NOMO-1 treated with DMSO at 0.1 percent for 48 hours (cell line): Measurements from ENCODE around the gene CCDC88B.

Experiments used
- DNase-seq: peaks from one replicate; lab custom pipeline; 2025; ENCODE audit not compliant: unreplicated experiment; lab: John Stamatoyannopoulos, UW

The CCDC88B gene

GRCh38 chr11:64379817-64380709, 40.1 kb downstream of the CCDC88B start:
- DNase-seq: no peak

GRCh38 chr11:64381350-64381749, 41.3 kb downstream of the CCDC88B start:
- DNase-seq: no peak

DNA sequence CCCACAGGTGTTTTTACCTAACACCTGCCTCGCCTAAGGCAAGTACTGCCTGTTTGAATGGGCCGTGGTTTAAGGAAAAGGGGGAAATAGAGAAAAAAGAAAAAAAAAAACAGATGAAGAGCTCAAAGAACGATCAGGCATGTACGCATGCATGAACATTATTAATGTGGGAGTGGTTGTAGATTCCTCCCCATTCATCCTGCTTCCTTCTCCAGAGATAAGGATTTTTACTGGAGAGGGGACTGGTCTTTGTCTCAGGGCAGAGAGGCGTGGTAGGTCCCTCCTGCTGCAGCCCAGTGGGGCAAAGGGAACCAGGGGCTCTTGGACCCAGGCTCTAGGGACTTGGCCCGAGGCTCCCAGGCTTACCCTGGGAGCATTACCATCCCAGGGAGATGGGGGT, 42.0 kb downstream of the CCDC88B start:
- DNase-seq: no peak

DNA sequence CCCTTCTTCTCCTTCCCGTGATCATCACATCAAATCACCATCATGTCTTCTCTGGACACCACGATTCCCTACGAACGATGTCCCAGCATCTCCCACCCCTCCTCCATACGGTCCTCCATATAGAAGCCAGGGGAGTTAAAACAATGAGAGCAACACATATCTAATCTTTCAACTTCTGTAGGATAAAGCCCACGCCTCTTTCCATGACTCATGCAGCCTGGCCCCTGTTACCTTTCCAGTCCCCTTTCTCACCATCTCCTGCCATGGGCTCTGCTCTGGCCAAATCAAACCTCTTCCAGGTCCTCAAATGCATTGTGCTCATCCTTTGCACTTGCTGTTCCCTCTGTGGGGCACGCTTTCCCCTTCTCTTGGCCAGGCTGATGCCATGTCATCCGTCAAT, 42.6 kb downstream of the CCDC88B start:
- DNase-seq: no peak

DNA sequence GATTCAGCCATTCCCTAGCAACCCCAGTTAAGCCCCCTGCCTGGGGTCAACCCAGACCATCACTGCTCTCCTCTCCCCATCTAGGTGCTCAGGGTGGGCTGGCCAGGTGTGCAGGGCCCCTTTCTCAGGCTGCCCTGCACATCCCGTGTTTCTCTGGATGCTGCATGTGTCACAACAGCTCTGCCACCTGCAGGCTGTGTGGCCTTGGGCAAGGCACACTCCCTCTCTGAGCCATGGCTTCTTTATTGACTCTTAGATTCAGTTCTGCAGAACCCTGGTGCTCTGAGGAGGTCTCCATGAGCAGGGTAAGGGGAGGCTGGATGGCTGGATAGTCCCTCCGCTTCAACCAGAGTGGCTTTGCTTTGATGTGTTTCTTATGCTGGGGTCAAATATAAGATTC, 43.6 kb downstream of the CCDC88B start:
- DNase-seq: no peak

GRCh38 chr11:64384028-64384737, 44.2 kb downstream of the CCDC88B start:
- no peak for DNase-seq

DNA sequence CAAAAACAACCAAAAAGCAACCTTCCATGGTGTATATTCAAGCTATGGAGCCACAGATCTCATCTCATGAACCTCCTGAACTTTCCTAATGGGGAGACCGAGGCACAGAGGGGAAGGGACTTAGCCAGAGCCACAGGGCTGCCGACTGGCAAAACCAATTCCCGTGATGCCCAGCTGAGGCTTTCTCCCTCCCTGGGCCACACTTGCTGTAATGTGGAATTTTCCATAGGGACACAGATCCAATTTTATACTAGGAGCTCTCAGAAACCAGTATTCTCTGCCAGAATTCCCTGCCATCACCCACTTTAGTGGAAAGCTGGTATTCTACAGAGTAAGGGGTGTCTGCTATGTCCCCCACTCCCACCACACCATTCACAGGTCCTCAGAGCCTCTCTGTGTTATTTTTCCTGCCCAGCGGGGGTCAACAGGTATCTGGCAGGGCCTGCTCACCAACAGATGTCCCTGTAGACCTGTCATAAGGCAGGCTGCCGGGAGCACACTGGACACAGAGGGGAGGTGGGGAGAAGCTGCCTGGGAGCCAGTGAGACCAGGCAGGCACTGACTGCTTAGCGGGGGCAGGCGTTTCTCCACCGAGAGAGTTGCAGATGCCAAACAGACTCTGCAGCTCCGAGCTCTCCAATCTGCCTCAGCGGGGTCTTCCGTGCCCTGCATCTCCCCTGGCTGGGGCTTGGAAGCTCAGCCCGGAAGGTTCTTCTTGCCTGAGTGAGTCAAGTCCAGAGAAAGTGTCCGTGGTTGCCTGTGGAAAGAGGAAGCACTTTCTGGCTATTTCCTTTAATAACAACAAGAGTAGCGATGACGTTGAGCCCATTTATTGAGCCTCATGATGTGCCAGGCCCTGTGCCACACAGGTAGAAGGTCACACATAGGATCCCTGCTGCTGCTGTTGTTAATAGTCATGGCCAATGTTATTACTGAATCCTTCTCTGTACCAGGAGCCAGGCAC, 45.3 kb downstream of the CCDC88B start:
- peak; percentile 69 for DNase-seq

DNA sequence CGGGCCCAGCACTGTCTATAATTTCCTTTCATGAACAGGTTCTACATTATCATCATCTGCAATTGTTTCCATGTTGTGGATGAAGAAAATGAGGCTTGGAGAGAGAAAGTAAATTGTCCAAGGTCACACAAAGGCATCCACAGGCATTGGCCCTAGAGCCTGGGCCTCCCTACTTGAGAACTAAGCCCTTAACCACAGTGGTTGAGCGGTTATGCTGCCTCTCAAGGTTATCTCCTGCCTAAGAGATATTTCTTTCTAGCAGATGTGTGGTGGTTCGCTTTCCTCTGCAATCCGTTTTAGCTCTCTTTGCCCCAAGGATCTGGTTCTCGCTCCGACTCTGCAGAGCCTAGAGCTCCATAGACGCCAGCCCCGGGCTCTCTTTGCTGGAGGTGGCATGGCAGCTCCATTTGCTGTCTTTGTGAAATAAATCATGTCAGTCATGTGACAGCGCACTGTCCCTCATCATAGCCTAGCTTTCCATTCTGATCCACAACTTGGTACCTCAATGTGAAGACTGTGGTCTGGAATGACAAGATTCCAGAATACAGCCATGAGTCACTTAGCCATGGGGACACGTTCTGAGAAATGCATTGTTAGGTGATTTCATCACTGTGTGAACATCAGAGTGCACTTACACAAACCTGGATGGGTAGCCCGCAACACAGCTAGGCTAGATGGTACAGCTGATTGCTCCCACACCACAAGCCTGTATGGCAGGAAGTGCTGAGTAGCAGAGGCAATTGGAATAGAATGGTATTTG, 46.1 kb downstream of the CCDC88B start:
- DNase-seq: peak; percentile 26

- DNase-seq: no peak
These were observed 47.9 kb downstream of the CCDC88B start for GRCh38 chr11:64387916-64388315.

DNA sequence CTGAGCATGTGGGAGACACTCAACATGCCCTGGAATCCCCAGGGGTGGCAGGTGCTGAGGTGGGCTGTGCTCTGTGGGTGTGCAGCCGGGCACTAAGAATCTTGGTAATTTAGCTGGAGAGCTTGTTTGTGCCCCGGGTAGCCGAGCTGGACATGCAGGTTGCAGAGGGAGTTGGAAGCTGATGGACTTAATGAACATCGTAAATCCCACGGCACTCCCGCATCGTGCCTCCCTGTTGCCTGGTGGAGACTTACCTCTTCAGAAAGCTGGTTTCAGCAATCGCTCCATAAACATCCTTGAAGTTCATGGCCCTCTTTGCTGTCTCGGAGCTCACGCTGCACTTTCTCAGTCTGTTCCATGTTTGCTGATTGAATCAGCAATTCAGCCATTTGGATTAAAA, 48.9 kb downstream of the CCDC88B start:
- no peak for DNase-seq

GRCh38 chr11:64389851-64390250, 49.8 kb downstream of the CCDC88B start:
- no peak for DNase-seq

DNA sequence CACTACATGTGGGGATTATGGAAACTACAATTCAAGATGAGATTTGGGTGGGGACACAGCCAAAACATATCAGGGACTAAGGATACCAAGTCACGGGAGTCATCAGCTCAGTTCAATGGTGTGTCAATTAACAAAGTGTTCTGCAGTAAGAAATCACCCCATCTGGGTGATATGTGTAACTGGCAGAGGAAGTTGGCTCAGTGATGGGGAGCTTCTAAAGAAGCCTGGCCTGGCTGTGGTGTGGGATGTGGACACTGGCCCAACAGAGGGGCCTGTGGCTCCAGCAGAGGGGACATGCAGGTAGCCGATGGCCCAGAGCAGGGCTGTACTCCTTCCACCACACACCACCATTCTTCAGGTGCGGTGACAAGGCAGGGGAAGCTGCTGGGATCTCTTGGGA, 50.6 kb downstream of the CCDC88B start:
- DNase-seq: no peak

DNA sequence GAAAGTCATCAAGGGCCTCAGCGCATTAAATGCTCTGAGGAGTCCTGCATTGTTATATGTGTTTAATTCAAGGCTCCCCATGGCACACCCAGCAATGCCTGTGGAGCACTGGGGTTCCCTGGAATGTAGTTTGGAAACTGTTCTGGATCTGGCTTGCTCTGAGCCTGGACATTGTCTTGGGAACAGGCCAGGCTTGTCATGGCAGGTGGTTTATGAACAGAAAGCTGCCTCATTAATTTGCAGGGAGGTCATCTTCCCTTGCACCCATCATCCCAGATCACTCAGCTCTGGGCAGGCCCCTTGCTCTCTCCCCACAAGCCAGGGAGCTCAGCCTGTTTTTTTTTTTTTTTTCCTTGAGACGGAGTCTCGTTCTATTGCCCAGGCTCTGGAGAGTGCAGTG, 51.8 kb downstream of the CCDC88B start:
- no peak for DNase-seq

- peak; percentile 72 for DNase-seq
These were observed 55.6 kb downstream of the CCDC88B start for GRCh38 chr11:64395545-64396078.

DNA sequence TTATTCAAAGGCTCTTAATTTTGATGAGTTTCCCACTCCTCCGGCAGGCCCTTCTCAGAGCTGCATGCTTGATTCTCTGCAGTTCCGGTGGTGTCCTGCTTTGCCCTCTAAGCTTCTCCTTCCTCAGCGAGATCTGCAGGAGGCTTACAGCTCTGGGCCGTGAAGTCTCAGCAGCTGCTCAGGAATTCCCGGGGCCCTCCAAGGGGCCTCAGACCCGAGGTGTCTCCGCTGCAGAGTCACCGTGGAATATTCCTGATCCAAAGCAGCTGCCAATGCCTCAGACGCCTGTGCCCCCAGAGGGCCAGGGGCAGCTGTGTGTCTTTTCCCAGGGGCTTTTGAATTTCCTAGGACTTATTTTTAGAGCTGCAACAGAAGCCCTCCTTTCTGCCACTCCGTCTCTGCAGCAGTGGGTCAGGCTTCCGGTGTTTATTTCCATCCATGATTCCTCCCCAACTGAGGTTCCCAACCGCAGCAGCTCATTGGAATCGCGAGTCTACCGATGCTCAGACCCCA, 56.1 kb downstream of the CCDC88B start:
- DNase-seq: peak; percentile 72

- DNase-seq: peak; percentile 41
These were observed 60.1 kb downstream of the CCDC88B start for GRCh38 chr11:64400102-64400501.

DNA sequence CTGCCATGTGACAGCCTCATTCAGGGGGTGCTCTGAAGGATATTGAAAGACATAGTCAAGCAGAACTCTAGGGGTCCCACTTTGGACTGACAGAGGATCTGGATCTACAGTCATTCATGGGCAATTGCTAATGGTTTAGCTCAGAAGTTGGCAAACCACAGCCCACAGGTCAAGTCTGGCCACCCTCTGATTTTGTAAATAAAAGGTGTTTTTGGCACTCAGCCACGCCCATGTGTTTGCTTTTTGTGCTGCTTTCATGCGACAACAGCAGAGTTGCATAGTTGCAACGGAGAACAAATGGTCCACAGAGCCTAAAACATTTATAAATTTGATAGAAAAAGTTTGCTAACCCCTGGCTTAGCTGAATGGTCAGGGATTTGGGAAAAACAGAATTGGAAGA, 60.7 kb downstream of the CCDC88B start:
- DNase-seq: no peak

DNA sequence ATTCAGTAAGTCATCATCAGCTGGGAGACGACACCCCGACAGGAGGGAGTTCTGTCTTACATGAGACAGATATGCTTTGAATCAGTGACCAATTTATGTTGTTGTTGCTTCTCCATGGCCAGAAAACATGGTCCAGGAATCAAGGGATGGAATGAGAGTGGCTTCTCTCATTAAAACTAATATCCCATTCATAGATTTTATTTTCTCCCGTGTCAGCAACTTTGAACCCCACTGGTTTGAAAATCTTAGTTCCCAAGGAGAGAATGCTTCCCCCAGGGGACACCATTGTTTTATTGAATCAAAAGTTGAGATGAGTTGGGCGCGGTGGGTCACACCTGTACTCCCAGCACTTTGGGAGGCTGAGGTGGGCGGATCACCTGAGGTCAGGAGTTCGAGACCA, 61.8 kb downstream of the CCDC88B start:
- DNase-seq: no peak

DNA sequence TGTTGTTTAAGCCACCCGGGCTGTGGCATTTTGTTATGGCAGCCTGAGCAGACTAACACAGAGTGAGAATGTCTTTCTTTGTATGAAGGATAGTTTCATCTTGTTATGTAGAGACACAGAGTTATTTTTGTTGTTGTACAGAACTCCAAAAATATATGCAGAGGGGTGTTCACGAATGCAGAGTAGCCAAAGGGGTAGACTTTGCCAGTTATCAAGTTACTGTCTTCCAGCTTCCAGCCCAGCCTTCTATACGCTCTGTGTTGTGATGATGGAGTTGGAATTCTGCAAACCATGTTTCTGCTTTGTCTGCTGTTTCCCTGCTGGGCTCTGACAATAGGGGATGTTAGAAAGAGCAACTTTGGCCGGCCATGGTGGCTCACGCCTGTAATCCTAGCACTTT, 63.1 kb downstream of the CCDC88B start:
- DNase-seq: no peak
